ENCODE results near the gene JAZF1. TPM values are rescaled to one million over a fixed set of nuclear protein-coding genes. Genes with fewer than 3 reads are reported as not detected.

JAZF1 gene
- total RNA-seq, 1 experiment from 2014 or later, result 9.1 TPM

DNA sequence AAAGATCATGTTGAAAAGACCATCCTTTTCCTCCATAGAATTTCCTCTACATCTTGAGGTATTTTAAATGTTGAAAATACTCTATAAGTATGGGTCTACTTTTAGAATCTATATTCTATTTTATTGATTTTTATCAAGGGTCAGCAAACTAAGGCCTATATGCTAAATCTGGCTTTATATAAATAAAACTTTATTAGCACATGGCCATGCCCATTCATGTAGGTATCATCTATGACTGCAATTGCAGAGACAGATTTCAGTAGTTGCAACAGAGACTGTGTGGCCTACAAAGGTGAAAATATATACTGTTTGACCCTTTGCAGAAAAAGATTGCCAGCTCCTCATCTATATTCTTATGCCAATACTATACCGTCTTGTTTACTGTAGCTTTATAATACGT, 367.9 kb downstream of the JAZF1 start:
- Histone ChIP-seq H3K9ac (ENCODE audit: extremely low read depth, insufficient read length, low read length) (no peak overlapping the region), H3K4me2 (ENCODE audit: insufficient read depth, insufficient read length, low read length) (no peak overlapping the region), H3K27ac (ENCODE audit: insufficient read length, low read depth, low read length) (no peak overlapping the region), H3K4me1 (ENCODE audit: insufficient read depth, low read length) (no peaks in the 10 kb centered on the region), H3K79me2 (ENCODE audit: insufficient read depth, low read length) (no peaks in the 10 kb centered on the region), H4K8ac (replicated peaks; ENCODE audit: insufficient read length, low read depth, low read length) (no peak overlapping the region), H4K20me1 (ENCODE audit: control insufficient read depth, insufficient read depth, insufficient read length) (no peaks in the 10 kb centered on the region), H3K4ac (ENCODE audit: low read depth, low read length) (no peak overlapping the region), H2AFZ (ENCODE audit: low read length) (no peak overlapping the region), H2BK15ac (ENCODE audit: low read depth, low read length) (no peak overlapping the region), H2BK5ac (ENCODE audit: insufficient read length, low read length) (no peak overlapping the region), H3K79me1 (ENCODE audit: insufficient read depth, low read depth, low read length, poor library complexity, severe bottlenecking) (no peaks in the 10 kb centered on the region), H2AK5ac (ENCODE audit: insufficient read length, low read length) (no peak overlapping the region), H2BK12ac (ENCODE audit: insufficient read length, low read depth, low read length) (no peak overlapping the region), H3K27me3 (ENCODE audit: insufficient read depth, low read length) (no peaks in the 10 kb centered on the region), H2BK20ac (ENCODE audit: low read depth, low read length, poor library complexity, severe bottlenecking) (no peak overlapping the region), H4K91ac (ENCODE audit: insufficient read length, low read depth, low read length) (no peak overlapping the region), H3K23me2 (ENCODE audit: insufficient read length, low read depth, low read length, poor library complexity, severe bottlenecking) (no peaks in the 10 kb centered on the region), H2BK120ac (ENCODE audit: low read depth, low read length, poor library complexity, severe bottlenecking) (no peak overlapping the region), H3K18ac (ENCODE audit: insufficient read length, low read depth, low read length) (no peak overlapping the region), H3K9me3 (ENCODE audit: control insufficient read depth, low read depth, low read length) (no peaks in the 10 kb centered on the region), H3K56ac (ENCODE audit: insufficient read length, low read depth, low read length) (no peak overlapping the region), H3K14ac (ENCODE audit: insufficient read depth, low read length) (no peak overlapping the region), H3T11ph (ENCODE audit: low read length) (no peak overlapping the region), H4K5ac (ENCODE audit: insufficient read length, low read depth, low read length) (no peak overlapping the region), H3K23ac (ENCODE audit: insufficient read length, low read depth, low read length) (no peak overlapping the region)
- H3K36me3 Mint-ChIP-seq (ENCODE audit: insufficient read depth in 1 of 3, low read depth in 3 of 3), result peaks cover 4 to 21% (median 11%) of the 10 kb centered on the region in 3 experiments; a peak in 6 of 7 replicates
- H3K27me3 Mint-ChIP-seq (ENCODE audit: low read depth), result no peaks in the 10 kb centered on the region
- H3K4me3 Mint-ChIP-seq, result no peak overlapping the region
- TF ChIP-seq, protein P1, sequence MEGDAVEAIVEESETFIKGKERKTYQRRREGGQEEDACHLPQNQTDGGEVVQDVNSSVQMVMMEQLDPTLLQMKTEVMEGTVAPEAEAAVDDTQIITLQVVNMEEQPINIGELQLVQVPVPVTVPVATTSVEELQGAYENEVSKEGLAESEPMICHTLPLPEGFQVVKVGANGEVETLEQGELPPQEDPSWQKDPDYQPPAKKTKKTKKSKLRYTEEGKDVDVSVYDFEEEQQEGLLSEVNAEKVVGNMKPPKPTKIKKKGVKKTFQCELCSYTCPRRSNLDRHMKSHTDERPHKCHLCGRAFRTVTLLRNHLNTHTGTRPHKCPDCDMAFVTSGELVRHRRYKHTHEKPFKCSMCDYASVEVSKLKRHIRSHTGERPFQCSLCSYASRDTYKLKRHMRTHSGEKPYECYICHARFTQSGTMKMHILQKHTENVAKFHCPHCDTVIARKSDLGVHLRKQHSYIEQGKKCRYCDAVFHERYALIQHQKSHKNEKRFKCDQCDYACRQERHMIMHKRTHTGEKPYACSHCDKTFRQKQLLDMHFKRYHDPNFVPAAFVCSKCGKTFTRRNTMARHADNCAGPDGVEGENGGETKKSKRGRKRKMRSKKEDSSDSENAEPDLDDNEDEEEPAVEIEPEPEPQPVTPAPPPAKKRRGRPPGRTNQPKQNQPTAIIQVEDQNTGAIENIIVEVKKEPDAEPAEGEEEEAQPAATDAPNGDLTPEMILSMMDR (conservative IDR thresholded peaks at IDR 0.05), result no peak
- WGBS (ENCODE audit: extremely low coverage, insufficient read length, low lambda C conversion rate), result no CpG with 5 or more reads among the region's 2 CpGs
- no peak overlapping the region for H3K27ac Mint-ChIP-seq
- no peaks in the 10 kb centered on the region for H3K4me1 Mint-ChIP-seq
- H3K9me3 Mint-ChIP-seq, result no peaks in the 10 kb centered on the region
- no peak for DNase-seq
